GM21367 (cell line): ENCODE results near the gene MTHFSD.

Experiments
- ATAC-seq: cut with Tn5 transposase; IDR thresholded peaks from one replicate; pipeline ENCODE4 v1.9.1; 2021; ENCODE audit not compliant: unreplicated experiment

Gene MTHFSD

GRCh38 chr16:86571530-86571915 is 16.5 kb upstream of the MTHFSD start:
- ATAC-seq, result no peak

DNA sequence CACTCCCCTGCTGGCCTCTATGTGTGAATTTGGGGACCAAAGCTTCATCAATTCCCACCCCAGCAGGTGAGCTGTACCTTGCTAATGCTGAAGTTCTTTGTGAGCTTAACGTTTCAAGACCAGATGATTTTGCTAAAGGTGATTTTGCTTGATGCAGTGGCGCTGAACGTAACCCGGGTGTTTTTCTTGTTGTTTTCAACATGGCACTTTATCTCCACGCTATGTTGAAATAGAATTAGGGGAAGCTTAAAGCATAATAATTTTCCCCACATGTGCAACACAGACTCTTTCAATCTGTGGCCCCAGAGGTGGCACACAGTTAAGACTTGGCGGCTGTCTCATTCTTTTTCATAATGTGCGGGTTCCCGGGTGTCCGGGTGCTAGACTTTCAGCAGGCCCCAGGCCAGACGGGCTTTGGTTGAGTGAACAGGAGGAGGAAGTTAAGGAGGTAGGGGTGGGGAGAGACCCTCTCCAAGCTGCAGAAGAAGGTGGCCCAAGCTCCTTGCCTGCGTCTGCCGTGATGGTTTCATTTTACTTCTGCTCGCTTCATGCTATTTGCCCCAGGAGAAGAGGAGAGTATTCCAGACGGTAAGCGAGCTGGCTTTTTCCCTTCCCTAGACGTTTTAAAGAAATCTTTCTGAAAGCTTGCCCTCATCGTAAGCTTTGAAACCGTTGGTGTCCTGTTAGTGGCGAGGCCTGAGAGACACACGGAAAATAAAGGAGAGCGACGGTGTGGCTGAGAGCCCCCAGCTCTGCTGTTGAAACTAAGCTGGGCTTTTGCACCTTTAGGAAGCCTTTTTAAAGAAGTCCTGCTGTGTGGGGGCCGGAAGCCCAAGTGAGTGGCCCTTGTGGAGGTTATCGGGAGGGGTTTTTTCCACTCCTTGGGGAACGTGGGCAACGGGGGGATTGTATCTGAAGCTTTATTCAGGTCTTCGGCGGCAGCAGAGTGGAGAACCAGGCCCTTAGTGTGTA is 15.8 kb upstream of the MTHFSD start:
- ATAC-seq, result no peak

DNA sequence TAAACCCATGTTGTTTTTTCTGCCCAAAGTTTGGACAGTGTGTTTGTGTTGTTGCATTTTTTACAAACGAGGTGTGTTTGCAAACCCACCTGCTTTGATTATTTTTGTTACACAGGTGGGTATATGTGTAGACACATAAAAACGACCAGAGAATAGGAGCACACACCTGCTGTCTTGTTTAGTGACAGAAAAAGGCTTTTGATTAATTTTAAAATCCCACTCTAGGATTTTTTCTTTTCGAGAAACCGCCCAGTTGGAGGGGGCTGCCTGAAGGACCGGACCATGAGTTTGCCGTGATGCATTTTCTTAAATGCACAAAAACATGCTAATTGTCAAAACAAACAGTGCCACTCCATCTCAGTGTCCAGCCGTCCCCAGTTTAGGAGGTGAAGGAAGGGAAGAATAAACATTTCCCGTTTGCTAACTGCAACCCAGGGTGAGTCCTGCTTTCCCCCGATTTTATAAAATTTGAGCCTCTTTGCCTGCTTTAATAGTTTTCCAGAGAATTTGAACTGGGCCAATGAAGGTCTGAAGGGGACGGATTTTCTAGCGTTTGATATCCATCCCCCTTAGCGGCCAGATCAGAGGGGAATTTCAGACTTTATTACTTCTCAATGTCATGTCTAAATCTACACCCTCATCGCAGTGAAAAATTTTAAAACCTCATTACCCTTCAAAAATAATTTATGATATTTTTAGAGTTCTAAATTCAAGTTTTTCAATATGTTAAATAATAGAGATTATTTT is 14.8 kb upstream of the MTHFSD start:
- ATAC-seq, result no peak

- no peak for ATAC-seq
Measured at GRCh38 chr16:86568677-86569623, 13.9 kb upstream of the MTHFSD start.

DNA sequence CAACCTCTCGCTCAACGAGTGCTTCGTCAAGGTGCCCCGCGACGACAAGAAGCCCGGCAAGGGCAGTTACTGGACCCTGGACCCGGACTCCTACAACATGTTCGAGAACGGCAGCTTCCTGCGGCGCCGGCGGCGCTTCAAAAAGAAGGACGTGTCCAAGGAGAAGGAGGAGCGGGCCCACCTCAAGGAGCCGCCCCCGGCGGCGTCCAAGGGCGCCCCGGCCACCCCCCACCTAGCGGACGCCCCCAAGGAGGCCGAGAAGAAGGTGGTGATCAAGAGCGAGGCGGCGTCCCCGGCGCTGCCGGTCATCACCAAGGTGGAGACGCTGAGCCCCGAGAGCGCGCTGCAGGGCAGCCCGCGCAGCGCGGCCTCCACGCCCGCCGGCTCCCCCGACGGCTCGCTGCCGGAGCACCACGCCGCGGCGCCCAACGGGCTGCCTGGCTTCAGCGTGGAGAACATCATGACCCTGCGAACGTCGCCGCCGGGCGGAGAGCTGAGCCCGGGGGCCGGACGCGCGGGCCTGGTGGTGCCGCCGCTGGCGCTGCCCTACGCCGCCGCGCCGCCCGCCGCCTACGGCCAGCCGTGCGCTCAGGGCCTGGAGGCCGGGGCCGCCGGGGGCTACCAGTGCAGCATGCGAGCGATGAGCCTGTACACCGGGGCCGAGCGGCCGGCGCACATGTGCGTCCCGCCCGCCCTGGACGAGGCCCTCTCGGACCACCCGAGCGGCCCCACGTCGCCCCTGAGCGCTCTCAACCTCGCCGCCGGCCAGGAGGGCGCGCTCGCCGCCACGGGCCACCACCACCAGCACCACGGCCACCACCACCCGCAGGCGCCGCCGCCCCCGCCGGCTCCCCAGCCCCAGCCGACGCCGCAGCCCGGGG is 12.9 kb upstream of the MTHFSD start:
- no peak for ATAC-seq

GRCh38 chr16:86566966-86567700 is 12.1 kb upstream of the MTHFSD start:
- ATAC-seq, result no peak

DNA sequence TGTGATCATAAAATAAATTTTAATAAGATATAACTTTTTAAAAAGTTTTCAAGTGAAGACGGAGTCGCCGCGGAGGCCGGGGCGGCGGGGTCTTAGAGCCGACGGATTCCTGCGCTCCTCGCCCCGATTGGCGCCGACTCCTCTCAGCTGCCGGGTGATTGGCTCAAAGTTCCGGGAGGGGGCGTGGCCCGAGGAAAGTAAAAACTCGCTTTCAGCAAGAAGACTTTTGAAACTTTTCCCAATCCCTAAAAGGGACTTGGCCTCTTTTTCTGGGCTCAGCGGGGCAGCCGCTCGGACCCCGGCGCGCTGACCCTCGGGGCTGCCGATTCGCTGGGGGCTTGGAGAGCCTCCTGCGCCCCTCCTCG is 11.5 kb upstream of the MTHFSD start, which contains the start of gene FOXC2:
Gene FOXC2 (plus strand): TSS at position 229 of the 365 bp plus-strand sequence. CDS start 507 bp downstream, outside the sequence.
- no peak for ATAC-seq

DNA sequence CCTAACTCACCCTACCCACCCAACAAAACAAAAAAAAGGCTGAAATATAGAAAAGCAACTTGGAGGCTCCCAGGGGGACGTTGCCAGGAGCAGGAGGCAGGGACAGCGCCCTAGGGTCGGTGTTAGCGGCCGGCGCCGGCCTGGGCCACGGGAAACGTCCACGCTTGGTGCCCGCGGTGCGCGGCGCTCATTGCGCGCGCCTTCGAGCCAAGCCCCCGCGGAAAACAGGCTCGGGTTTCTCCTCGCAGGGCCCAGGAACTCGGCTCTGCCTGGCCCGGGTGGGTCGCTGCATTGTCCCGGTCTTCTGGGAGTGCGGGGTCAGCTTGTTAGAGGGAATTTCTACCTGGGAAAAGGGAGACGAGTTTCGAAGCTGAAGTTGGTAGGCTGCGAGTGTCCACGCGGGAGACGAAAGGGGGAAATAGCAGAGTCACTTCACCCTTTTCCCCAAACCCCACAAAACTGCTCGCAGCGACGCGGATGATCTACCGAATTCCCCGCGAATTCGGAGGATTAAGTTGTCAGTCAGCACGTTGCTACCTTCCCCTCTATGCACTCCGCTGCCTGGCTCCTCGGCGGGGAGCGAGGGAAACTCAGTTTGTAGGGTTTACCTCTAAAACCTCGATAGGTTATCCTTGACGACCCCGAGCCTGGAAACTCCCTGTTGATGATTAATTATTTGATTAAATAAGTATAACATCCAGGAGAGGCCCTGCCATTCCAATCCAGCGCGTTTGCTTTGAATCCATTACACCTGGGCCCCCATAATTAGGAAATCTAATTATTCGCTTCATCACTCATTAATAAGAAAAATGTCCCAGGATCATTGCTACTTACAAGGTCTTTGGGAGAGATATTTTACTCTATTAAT is 10.8 kb upstream of the MTHFSD start:
- ATAC-seq, result no peak

GRCh38 chr16:86565181-86565631 is 10.2 kb upstream of the MTHFSD start:
- ATAC-seq, result no peak

GRCh38 chr16:86563469-86564345 is 8.7 kb upstream of the MTHFSD start:
- peak; percentile 80 for ATAC-seq

DNA sequence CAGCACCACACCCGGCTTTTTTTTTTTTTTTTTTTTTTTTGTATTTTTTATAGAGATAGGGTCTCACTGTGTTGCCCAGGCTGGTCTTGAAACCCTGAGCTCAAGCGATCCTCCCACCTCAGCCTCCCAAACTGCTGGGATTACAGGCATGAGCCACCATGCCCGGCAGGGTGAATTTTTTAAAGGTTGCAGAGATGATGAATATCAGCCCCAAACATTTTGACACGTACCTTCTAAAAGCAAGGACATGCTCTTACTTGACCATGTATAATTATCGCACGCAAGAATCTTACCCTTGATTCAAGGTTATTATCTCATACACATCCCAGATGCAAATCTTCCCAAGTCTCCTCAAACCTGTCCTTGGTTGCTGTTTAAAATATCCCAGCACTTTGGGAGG is 7.3 kb upstream of the MTHFSD start:
- ATAC-seq, result no peak

DNA sequence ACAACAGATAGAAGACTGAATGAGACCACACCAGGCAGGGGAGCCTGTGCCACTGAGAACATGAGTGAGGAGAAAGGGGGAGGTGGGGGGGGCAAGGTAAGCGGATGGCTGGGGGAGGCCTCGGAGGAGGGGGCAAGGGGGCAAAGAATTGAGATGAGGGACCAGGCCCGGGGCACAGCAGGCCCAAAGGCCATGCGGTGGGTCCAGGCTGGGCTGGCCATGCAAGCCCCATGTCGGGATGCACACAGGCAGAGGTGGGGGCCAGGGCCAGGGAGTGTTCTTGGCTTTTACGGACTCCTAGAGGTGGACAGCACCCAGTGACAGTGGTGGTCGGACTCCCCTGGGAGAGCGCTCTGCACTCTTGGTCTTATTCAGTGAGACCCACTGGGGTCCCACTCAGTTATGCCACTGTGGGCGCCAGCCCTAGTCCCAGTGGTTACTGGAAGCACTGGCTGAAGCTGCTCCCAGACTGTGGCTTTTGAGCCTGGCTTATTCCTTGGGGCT is 4.8 kb upstream of the MTHFSD start:
- no peak for ATAC-seq

DNA sequence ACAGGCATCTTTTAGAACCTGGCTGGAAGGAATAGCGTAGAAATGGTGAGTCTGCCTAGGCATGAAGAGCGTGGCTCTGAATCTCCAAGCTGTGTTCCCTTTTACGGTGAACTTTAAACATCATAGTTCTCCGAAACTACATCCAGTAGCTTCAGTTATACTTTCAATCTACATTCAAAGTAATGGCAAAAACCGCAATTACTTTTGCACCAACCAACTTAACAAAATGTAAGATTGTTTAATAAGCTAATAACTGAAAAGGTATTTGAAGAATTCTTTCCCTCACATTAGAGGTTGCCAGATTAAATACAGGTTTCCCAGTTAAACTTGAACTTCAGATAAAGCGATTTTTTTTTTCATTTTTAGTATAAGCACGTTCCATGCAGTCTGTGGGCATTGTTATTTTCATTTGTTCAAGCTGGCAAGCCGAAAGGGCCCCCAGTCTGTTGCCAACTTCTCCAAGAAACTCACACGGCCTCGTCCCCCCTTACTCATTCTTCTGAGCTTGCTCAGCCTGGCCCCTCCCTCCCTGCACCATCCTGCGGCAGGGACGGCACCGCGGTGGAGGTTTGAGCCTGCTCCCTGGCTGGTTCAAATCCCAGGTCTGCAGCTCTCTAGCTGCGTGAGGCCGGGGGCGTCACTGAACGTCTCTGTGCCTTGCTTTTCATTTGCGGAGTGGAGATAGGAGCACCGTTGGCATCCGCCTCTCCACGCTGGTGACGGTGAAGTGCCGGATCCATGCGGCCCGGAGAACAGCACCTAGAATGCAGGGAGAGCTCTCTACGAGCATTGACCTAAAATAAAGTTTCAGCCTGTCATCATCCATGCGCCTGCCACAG is 3.5 kb upstream of the MTHFSD start:
- ATAC-seq, result no peak

GRCh38 chr16:86557587-86557986 is 2.6 kb upstream of the MTHFSD start:
- no peak for ATAC-seq

- ATAC-seq, result no peak
Measured at GRCh38 chr16:86556576-86556975, 1.5 kb upstream of the MTHFSD start.

DNA sequence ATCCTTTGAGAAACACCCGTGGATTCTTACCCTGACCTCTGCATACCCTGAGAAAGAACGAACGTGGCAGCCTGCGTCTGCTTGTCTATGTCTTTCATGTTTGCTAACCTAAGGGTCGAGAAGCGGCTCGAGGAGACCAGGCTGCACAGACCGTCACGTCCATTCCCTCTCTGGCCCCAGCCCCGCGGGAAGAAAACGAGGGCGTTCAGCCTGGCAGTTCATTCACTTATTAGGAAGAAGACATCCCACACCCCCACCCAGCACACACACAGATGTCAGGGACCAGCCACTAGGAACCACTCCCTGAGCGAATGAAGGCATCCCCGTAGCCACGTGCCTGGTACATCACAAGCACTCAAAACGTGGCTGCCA is 655 bp upstream of the MTHFSD start:
- no peak for ATAC-seq
